NCI-H1930 (cell line): ENCODE results near the gene GADD45GIP1.
"Not testable (repeated sequence)": the region's sequence is repeated elsewhere in the genome, so short reads cannot be mapped to it uniquely, and the experiment has no call there.

Experiments used
- DNase-seq, 2 experiments: peaks; one replicate each; lab custom pipeline; 2025; lab: John Stamatoyannopoulos, UW

GADD45GIP1 gene

DNA sequence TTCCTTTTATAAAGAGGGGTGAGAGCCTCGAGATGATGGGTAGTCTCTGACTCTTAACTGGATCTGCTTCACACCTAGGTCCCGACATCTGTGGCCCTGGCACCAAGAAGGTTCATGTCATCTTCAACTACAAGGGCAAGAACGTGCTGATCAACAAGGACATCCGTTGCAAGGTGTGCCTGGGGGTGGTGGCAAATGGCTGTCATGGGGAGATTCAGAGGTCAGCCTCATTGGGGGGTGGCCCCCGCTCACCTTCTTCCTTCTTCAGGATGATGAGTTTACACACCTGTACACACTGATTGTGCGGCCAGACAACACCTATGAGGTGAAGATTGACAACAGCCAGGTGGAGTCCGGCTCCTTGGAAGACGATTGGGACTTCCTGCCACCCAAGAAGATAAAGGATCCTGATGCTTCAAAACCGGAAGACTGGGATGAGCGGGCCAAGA is 17.0 kb downstream of the GADD45GIP1 start:
- no peak for DNase-seq

DNA sequence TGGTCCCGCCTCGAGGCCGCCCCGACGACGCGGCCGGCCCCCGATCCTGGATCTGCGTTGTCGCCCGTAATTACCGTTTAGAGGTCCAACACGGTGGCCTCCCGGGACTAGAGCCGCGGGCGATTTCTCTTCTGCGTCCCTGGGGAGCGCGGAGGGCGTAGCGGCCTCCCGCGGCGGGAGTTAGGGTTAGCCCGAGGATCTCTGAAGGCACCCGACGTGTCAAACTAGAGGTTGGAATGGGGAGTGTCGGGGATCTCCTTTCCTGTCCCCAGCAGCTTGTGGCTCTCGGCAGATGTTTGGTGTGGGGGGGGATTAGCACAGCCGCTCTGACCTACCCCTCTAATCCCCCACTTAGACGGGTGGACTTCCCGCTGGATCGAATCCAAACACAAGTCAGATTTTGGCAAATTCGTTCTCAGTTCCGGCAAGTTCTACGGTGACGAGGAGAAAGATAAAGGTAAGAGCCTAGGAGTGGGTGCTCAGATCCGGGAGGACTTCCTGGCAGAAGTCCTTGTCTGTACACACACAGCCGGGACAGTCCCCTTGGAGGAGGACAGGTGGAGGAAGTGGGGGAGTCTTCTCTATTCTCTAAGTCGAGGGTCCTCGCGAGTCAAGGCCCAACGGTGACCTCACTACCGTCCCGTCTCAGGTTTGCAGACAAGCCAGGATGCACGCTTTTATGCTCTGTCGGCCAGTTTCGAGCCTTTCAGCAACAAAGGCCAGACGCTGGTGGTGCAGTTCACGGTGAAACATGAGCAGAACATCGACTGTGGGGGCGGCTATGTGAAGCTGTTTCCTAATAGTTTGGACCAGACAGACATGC is 18.0 kb downstream of the GADD45GIP1 start:
- no peak for DNase-seq

- DNase-seq = peak; percentile 94 to 96
Measured at GRCh38 chr19:12937927-12938778, 18.9 kb downstream of the GADD45GIP1 start, which contains the start of gene CALR. TSS of gene CALR (plus strand) at chr19:12938609. CDS start at chr19:12938680, 71 bp downstream.

DNA sequence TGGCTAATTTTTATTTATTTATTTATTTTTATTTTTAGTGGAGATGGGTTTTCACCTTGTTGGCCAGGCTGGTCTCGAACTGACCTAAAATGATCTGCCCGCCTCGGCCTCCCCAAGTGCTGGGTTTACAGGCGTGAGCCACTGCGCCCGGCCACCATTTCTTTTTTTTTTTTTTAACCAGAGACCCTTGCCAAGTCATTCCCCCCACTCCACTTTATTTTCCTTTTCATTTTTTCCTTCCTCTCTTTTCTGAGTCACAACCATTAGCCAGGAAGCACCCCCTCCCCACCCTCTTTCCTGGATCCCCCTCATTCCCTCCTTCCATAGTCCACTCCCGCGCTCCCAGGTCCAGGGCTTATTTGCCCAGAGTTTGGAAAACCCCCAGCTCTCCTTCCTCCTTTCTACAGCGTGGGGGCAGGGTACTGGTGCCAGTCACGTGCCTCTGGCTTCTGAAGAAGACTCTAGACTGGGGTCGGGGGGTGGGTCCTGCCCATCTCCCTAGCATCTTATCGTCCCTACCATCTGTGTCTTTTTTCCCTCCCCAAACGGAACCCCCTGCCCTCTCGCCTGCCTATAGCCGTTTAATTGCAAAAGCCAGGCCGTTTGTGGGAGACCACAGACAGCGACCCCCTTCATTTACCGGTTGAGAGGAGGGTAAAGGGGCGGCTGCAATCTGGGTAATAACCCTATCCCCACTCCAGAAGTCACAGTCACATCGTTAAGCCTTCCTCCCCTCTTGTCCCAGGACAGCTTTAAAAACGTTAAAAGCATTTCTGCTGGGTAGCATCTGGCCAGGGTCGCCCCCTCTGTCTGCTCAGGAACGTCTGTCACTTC is 19.7 kb downstream of the GADD45GIP1 start:
- peak in 1 of 2 experiments; percentile 9 for DNase-seq

DNA sequence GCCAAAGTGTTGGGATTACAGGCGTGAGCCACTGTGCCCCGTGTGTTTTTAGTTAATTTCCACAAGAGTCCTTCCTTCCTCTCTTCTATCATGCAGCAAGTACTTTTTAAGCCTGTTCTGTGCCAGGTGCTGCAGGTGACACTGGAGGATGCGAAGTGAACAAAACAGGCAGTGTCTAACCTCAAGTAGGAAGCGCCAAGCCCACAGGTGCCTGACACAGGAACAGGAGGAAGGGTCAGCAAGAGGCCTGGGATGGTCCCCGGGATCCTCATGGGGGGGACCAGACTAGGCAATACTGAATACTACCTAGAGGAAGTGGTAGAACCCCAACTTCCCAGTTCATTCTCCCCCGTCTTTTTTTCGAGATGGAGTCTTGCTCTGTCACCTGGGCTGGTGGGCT is 20.4 kb downstream of the GADD45GIP1 start:
- DNase-seq = no peak

DNA sequence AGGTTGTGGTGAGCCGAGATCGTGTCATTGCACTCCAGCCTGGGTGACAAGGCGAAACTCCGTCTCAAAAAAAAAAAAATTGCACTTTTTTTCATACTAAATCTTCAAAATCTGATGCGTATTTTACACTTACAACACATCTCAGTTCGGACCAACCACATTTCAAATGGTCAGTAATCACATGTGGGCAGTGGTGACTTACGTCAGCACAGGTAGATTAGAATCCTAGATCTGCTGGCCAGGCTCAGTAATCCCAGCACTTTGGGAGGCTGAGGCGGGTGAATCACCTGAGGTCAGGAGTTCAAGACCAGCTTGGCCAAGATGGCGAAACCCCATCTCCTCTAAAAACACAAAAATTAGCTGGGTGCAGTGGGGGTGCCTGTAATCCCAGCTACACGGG is 22.0 kb downstream of the GADD45GIP1 start:
- DNase-seq = no peak

- DNase-seq = peak; percentile 76 to 84
Measured at GRCh38 chr19:12933287-12934072, 23.5 kb downstream of the GADD45GIP1 start, which contains the start of gene FARSA. TSS of gene FARSA (minus strand) at chr19:12933711. CDS start at chr19:12933696, 15 bp downstream.

DNA sequence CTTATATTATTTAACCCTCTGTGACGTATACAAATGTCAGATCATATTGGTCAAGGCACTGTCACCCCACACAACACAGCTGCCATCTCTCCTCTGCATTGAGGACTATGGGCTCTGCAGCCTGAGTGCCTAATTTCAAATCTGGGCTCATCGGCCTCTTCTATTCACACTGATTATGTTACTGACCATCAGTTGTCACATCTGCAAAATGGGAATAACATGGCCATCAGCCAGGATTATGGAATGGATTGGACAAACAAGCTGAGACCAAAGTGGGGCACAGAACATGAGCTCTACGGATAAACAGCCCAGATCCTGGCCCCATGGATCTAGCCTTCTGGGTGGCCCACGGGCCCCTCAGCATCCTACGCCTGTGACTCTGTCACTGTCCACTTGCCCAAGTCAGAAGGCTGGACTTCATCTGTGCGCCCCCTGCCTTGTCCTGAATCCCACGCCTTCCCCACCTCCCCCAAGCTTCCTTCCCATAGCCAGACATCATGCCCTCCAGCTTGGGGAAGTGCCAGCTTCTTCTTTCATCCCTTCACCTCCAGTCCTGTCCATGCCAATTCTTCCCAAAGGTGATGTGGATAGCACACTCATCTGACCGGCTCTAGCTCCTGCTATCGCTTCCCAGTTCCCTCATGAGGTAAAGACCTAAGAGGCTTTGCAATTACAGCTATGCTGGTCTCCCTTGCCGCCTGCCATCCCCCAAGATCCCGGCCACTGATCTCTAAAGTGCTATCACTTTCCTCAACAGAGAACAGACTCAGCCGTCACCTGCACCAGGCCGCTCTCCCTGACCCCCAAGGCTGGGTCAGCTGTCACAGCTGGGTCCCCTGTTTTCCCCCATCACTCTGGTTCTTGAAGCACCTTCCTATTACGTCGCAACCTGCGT is 24.4 kb downstream of the GADD45GIP1 start:
- DNase-seq = no peak

- no peak for DNase-seq
Measured at GRCh38 chr19:12930002-12930645, 26.9 kb downstream of the GADD45GIP1 start.

GRCh38 chr19:12924621-12925310 is 32.3 kb downstream of the GADD45GIP1 start:
- DNase-seq = no peak

DNA sequence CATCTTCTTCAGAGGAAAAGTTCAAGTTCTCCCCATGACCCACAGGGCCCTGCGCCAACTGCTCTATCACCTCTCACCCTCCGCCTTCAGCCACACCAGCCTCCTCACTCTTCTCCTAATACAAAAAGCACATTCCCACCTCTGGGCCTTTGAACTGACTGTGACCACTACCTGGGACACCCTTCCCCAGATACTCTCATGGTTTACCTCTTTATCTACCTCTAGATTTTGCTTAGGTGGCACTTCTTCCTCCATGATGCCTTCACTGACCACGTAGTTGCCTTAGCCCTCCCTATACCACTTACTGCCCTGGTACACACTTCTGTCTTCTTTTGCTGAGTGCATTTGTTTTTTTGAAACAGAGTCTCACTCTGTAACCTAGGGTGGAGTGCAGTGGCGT is 34.1 kb downstream of the GADD45GIP1 start:
- no peak for DNase-seq

- DNase-seq = no peak
Measured at GRCh38 chr19:12921047-12921446, 36.0 kb downstream of the GADD45GIP1 start.

GRCh38 chr19:12918253-12918652 is 38.8 kb downstream of the GADD45GIP1 start:
- DNase-seq = no peak

- DNase-seq = not testable (repeated sequence)
Measured at GRCh38 chr19:12915860-12916259, 41.2 kb downstream of the GADD45GIP1 start.

DNA sequence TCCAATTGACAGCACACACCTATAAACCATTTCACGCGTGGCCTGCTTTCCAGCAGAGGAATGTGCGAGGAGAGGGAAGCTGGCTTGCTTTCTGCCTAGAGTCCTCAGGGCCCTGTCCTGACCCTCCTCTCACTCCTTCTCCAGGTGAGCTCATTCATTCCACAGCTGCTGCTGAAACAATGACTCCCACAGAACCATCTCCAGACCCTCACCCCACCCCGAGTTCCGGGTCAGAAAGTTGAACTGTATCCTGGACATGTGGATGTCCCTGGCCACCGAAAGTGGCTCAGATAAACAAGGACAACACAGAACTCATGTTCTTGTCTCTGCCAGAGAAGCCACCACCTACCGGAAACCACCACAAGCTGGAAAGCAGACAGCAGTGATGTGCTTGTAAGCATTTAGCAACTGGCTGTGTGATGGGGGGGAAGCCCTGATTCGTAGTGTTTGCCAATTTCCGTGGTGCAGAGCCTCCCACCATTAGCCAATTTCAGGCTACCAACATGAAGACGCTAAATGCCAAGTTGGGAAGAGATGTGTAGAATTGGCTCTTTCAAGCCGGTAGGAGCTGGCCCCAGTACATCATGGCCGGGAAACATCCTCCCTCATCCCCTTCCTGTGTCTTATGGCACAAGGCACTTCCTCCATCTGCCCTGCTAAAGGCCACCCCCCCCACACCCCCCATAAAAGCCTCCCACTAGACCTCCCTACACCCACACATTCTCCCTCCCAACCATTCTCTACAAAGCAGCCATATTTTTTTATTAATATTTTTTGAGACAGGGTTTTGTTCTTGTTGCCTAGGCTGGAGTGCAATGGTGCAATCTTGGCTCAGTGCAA is 43.0 kb downstream of the GADD45GIP1 start:
- no peak for DNase-seq

GRCh38 chr19:12913011-12913561 is 43.9 kb downstream of the GADD45GIP1 start:
- peak; percentile 17 to 25 for DNase-seq

DNA sequence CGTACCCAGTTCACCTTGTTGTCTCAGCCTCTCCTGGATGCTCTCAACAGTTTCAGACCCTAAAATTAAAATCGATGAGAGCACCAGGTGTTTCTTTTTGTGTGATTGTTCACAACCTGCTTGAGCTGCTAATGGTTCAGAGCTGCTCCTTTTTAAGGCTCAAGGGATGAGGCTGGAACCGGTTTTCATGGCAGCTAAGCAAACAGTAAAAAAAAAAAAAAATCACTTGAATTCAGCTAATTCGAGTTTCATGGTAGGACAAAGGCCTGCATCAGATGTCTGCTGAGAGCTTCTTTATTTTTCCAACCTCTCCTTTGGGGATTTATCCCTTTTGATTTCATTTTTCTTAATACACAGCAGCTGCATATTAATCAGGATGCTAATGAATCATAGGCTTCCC is 44.5 kb downstream of the GADD45GIP1 start:
- no peak for DNase-seq

GRCh38 chr19:12907166-12907565 is 49.9 kb downstream of the GADD45GIP1 start:
- no peak for DNase-seq
